ENCODE data around the gene GXYLT1.

GXYLT1 gene

GRCh38 chr12:42145197-42145549 is 499 bp upstream of the GXYLT1 start:
- H3K27ac ChIP-seq (ENCODE audit: low read depth, low read length): peak overlapping the region; percentile 54
- H3K9me3 ChIP-seq (ENCODE audit: control insufficient read depth, insufficient read depth, low read length): no peaks in the 10 kb centered on the region
- H4K20me1 ChIP-seq (ENCODE audit: control insufficient read depth, insufficient read depth, low read depth, low read length): peaks cover 7% of the 10 kb centered on the region; the same call in 1 of the 2 replicates
- H3F3A ChIP-seq (ENCODE audit: control insufficient read depth, insufficient read depth): no peaks in the 10 kb centered on the region
- H3K4me2 ChIP-seq (ENCODE audit: low read length): peak overlapping the region; percentile 85
- H3K36me3 ChIP-seq (ENCODE audit: control insufficient read depth, low read length): no peaks in the 10 kb centered on the region
- TF ChIP-seq, protein P1, sequence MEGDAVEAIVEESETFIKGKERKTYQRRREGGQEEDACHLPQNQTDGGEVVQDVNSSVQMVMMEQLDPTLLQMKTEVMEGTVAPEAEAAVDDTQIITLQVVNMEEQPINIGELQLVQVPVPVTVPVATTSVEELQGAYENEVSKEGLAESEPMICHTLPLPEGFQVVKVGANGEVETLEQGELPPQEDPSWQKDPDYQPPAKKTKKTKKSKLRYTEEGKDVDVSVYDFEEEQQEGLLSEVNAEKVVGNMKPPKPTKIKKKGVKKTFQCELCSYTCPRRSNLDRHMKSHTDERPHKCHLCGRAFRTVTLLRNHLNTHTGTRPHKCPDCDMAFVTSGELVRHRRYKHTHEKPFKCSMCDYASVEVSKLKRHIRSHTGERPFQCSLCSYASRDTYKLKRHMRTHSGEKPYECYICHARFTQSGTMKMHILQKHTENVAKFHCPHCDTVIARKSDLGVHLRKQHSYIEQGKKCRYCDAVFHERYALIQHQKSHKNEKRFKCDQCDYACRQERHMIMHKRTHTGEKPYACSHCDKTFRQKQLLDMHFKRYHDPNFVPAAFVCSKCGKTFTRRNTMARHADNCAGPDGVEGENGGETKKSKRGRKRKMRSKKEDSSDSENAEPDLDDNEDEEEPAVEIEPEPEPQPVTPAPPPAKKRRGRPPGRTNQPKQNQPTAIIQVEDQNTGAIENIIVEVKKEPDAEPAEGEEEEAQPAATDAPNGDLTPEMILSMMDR (IDR thresholded peaks at IDR 0.05; ENCODE audit: low read depth, low read length, poor library complexity, severe bottlenecking): no peak
- H3K4me3 ChIP-seq (ENCODE audit: low read length): peak overlapping the region; percentile 82
- H3K79me2 ChIP-seq (ENCODE audit: control insufficient read depth, low read length): peaks cover 40% of the 10 kb centered on the region
- peaks cover 25% of the 10 kb centered on the region for H3K4me1 ChIP-seq (ENCODE audit: control insufficient read depth, low read length)
- H3K9me2 ChIP-seq (replicated peaks; ENCODE audit: control insufficient read depth, low read length): no peaks in the 10 kb centered on the region
- no peaks in the 10 kb centered on the region for H3K27me3 ChIP-seq (ENCODE audit: control insufficient read depth, low read length)

DNA sequence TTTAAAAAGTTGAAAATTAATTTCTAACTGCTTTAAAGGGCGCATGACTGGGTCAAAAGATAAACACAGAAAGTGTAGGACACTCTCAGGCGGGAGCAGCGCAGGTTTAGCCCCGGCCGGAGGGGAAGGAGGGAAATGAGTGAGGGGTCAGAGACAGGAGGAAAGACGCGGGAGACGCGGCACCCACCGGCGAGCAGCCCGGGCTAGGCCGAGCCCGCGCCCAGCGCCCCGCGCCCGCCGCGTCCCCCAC is 591 bp downstream of the GXYLT1 start:
- Histone ChIP-seq H3K27ac (ENCODE audit: low read depth, low read length) (peak overlapping the region; percentile 54), H3K36me3 (ENCODE audit: control insufficient read depth, low read length) (no peaks in the 10 kb centered on the region), H3K27me3 (ENCODE audit: control insufficient read depth, low read length) (no peaks in the 10 kb centered on the region), H3K4me3 (ENCODE audit: low read length) (peak overlapping the region; percentile 82), H3K9me2 (replicated peaks; ENCODE audit: control insufficient read depth, low read length) (no peaks in the 10 kb centered on the region), H3F3A (ENCODE audit: control insufficient read depth, insufficient read depth) (no peaks in the 10 kb centered on the region), H3K9me3 (ENCODE audit: control insufficient read depth, insufficient read depth, low read length) (no peaks in the 10 kb centered on the region), H3K4me2 (ENCODE audit: low read length) (peak overlapping the region; percentile 85), H3K4me1 (ENCODE audit: control insufficient read depth, low read length) (peaks cover 25% of the 10 kb centered on the region), H4K20me1 (ENCODE audit: control insufficient read depth, insufficient read depth, low read depth, low read length) (peaks cover 7% of the 10 kb centered on the region; the same call in 1 of the 2 replicates), H3K79me2 (ENCODE audit: control insufficient read depth, low read length) (peaks cover 51% of the 10 kb centered on the region)
- TF ChIP-seq, protein P1 (IDR thresholded peaks at IDR 0.05; ENCODE audit: low read depth, low read length, poor library complexity, severe bottlenecking): no peak
- no peak for TF ChIP-seq EZH2phosphoT487 (IDR thresholded peaks at IDR 0.05; ENCODE audit: borderline replicate concordance, low read length)

DNA sequence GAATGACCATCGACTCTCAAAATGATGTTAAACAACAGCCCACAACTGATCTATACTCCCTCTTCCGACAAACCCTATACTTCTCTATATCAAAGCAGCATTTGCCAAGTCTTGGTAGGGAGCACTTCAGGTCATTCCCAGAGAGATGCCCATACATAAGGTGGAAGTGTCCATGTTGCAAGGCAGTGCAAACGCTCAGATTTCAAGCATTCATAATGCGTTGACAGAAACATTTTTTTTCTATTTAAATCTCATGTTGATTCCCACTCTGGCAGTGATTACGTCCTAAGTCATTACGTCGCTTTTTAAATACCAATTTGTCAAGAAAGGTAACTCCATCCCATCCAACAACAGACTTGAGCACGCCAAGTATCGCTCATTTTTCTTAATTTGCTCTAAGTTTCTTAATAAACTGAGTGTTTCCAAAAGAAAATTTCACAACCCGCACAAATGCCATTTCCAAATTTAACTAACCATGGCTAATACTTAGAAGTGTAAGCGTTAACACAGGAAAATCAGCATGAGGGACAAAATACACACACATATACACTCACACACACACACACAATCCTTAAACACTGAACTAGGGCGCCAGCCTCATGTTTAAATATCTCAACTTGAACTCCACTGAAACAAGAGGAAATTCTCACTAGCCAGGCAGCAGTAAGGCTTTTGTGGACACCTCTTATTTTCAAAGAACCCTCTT is 1.1 kb downstream of the GXYLT1 start:
- TF ChIP-seq, protein P1 (IDR thresholded peaks at IDR 0.05; ENCODE audit: low read depth, low read length, poor library complexity, severe bottlenecking): no peak
- no peak for TF ChIP-seq EZH2phosphoT487 (IDR thresholded peaks at IDR 0.05; ENCODE audit: borderline replicate concordance, low read length)
- Histone ChIP-seq H3K4me2 (ENCODE audit: low read length) (peak overlapping the region; percentile 85), H3K27me3 (ENCODE audit: control insufficient read depth, low read length) (no peaks in the 10 kb centered on the region), H3K27ac (ENCODE audit: low read depth, low read length) (peak overlapping the region; percentile 54), H3F3A (ENCODE audit: control insufficient read depth, insufficient read depth) (no peaks in the 10 kb centered on the region), H3K4me3 (ENCODE audit: low read length) (peak overlapping the region; percentile 82), H3K36me3 (ENCODE audit: control insufficient read depth, low read length) (no peaks in the 10 kb centered on the region), H3K79me2 (ENCODE audit: control insufficient read depth, low read length) (peaks cover 56% of the 10 kb centered on the region), H3K9me3 (ENCODE audit: control insufficient read depth, insufficient read depth, low read length) (no peaks in the 10 kb centered on the region), H4K20me1 (ENCODE audit: control insufficient read depth, insufficient read depth, low read depth, low read length) (peaks cover 7% of the 10 kb centered on the region; the same call in 1 of the 2 replicates), H3K9me2 (replicated peaks; ENCODE audit: control insufficient read depth, low read length) (no peaks in the 10 kb centered on the region), H3K4me1 (ENCODE audit: control insufficient read depth, low read length) (peaks cover 25% of the 10 kb centered on the region)
